ENCODE results near the gene NDUFS8. TPM values are rescaled to one million over a fixed set of nuclear protein-coding genes. Genes with fewer than 3 reads are reported as not detected.

NDUFS8 gene
- total and polyA plus RNA-seq, 2 experiments from 2014 or later, result 175 to 308 TPM

- no peaks in the 10 kb centered on the region for H3K36me3 Mint-ChIP-seq (ENCODE audit: low read depth)
- no peak within 1 kb of the TSS for H3K4me3 ChIP-seq
- peaks cover 23% of the 10 kb centered on the region for H3K4me1 Mint-ChIP-seq
- H2AFZ ChIP-seq, result peak within 1 kb of the TSS; percentile 89
- peaks cover 12% of the 10 kb centered on the region for H3K4me1 ChIP-seq (ENCODE audit: insufficient read depth)
- ATAC-seq, result peak; percentile 70
- no peaks in the 10 kb centered on the region for H3K9me2 ChIP-seq (ENCODE audit: insufficient read depth)
- TF ChIP-seq CTCF (conservative IDR thresholded peaks at IDR 0.05; ENCODE audit: low read depth in 2 of 2) (peak in 1 of 2 experiments; percentile 21; a peak in 1 of 4 replicates), REST (IDR thresholded peaks at IDR 0.05; ENCODE audit: unreplicated experiment) (no peak), ETS1 (IDR thresholded peaks at IDR 0.05) (no peak), JUNB (IDR thresholded peaks at IDR 0.05; ENCODE audit: unreplicated experiment) (no peak), ZNF331 (CRISPR knock-in tag; IDR thresholded peaks at IDR 0.05; ENCODE audit: low read depth) (no peak)
- H3K27me3 Mint-ChIP-seq (ENCODE audit: insufficient read depth, low read depth, poor library complexity), result peaks cover 7% of the 10 kb centered on the region
- no peak within 1 kb of the TSS for H3K27ac Mint-ChIP-seq
- no peaks in the 10 kb centered on the region for H3K9me3 Mint-ChIP-seq
- no peaks in the 10 kb centered on the region for H3K36me3 ChIP-seq (ENCODE audit: insufficient read depth)
- H3K27ac ChIP-seq (ENCODE audit: low read depth), result no peak within 1 kb of the TSS
- no peak within 1 kb of the TSS; the same call in 2 of the 3 replicates for H3K4me3 Mint-ChIP-seq
- 0 out of 2 replicates have a peak, but pooled peaks cover 4% of the 10 kb centered on the region for H3F3A ChIP-seq (replicated peaks; ENCODE audit: low read depth)
- no peaks in the 10 kb centered on the region for H3K79me2 ChIP-seq (replicated peaks; ENCODE audit: insufficient read depth)
- H4K20me1 ChIP-seq (replicated peaks; ENCODE audit: insufficient read depth), result no peaks in the 10 kb centered on the region
- no peaks in the 10 kb centered on the region for H3K27me3 ChIP-seq (ENCODE audit: insufficient read depth)
- DNase-seq (ENCODE audit: low spot score), result peak; percentile 56
- H3K4me2 ChIP-seq, result peak within 1 kb of the TSS; percentile 64
These were observed 20.1 kb upstream of the NDUFS8 start, which contains the start of gene ALDH3B1 for GRCh38 chr11:68010090-68011041. TSS of gene ALDH3B1 (plus strand) at chr11:68010327. CDS start at chr11:68015298, 4,971 bp downstream.

Measured in GM23338 (cell line).